GM12872 (cell line): ENCODE measurements around the gene MRFAP1L1.

Experiments
- CTCF ChIP-seq: IDR thresholded peaks from 3 replicates; pipeline ENCODE4 v1.5.1; 2011; ENCODE audit warnings: low read depth, mild to moderate bottlenecking, low read length, moderate library complexity; ENCODE audit not compliant: insufficient read depth

The MRFAP1L1 gene

GRCh38 chr4:6751611-6752485 lies 42.2 kb upstream of the MRFAP1L1 start:
- no peak for TF ChIP-seq CTCF

GRCh38 chr4:6750286-6751221 lies 40.9 kb upstream of the MRFAP1L1 start:
- TF ChIP-seq CTCF: no peak

GRCh38 chr4:6749340-6750171 lies 39.9 kb upstream of the MRFAP1L1 start:
- TF ChIP-seq CTCF: no peak

GRCh38 chr4:6748286-6748685 lies 38.6 kb upstream of the MRFAP1L1 start:
- TF ChIP-seq CTCF: no peak

GRCh38 chr4:6747294-6748051 lies 37.8 kb upstream of the MRFAP1L1 start:
- TF ChIP-seq CTCF: no peak

- TF ChIP-seq CTCF: no peak
Observed at GRCh38 chr4:6746721-6747293, 37.1 kb upstream of the MRFAP1L1 start.
